GM10248 (cell line): Measurements from ENCODE around the gene CFP.
A peak's percentile ranks its signal among the peaks of the same experiment; 100 is the strongest.

Source experiments
- CTCF ChIA-PET: fragments of 300-600 bp; sonication (Branson Sonifier 250); formaldehyde crosslinking; extraction: SDS; loops from one replicate; lab custom pipeline; 2021; ENCODE audit warnings: antibody characterized with exemption; lab: Yijun Ruan, JAX
- POLR2A ChIA-PET: fragments of 350-650 bp; sonication (Branson Sonifier 250); formaldehyde crosslinking; extraction: SDS; loops from one replicate; lab custom pipeline; 2020; ENCODE audit warnings: antibody characterized with exemption; lab: Yijun Ruan, JAX
- DNase-seq: peaks from one replicate; pipeline ENCODE4 v3.0.0; 2012; ENCODE audit errors: extremely low spot score
- CTCF ChIP-seq: IDR thresholded peaks from 2 replicates; pipeline ENCODE4 v1.5.1; 2012; ENCODE audit warnings: mild to moderate bottlenecking, low read depth; ENCODE audit errors: extremely low read depth, missing control alignments, control extremely low read depth

CFP gene

GRCh38 chrX:47625365-47625764 lies 4.4 kb downstream of the CFP start:
- no peak for TF ChIP-seq CTCF
- no peak for DNase-seq
- ChIA-PET POLR2A (no interaction called here), CTCF (interaction anchor here (0.8 to 1.8 kb wide), 2 partner anchors 18 to 102 kb away, joined by 3 to 10 read pairs; no protein-coding TSS in a partner anchor)

DNA sequence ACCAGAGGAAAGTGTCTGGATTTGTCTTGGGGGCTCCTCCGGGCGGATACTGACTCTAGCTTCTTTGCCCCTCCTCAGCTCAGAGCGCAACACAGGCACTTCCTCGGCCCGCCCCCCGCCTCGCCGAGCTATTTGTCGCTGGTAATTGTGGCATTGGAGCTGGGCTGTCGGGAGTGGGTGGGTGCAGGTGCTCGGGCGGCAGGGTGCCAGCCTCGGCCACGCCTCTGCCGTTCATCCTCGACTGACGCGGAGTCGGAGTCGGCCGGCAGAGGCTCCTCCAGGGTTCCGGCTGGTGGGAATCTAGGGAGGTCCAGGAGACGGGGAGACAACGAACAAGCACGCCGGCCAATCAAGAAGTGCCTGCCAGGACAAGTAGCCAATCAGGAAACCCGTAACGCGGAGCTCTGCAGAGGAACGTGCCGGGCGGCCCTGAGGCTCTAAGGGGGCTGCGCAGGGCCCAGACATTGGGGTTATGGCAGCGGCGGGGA lies 6.1 kb downstream of the CFP start:
- DNase-seq = no peak
- POLR2A ChIA-PET = no interaction called here
- CTCF ChIA-PET = interaction anchor here (0.9 to 1.4 kb wide), 2 partner anchors 10 to 21 kb away, joined by 3 to 6 read pairs; no protein-coding TSS in a partner anchor
- TF ChIP-seq CTCF = no peak

DNA sequence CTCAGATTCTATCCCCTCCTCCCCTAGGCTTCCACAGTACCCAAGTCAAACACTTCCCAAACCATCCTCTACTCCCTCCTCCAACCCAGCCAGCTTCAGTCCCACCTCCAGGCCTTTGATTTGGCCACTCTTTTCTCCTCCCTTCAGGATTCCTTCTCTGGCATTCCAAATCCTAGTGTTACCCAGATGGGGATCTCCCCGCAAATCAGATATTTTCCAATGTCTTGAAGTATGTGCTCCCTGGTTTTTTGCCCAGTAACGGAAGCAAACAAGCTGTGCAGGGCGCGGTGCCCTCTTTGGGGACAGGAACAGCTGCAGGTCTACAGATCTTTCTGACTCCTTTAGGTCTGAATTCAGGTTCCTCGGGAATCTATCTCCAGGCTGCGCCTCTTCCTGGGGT lies 7.9 kb downstream of the CFP start:
- no peak for TF ChIP-seq CTCF
- POLR2A ChIA-PET = no interaction called here
- no peak for DNase-seq
- CTCF ChIA-PET = no interaction called here

GRCh38 chrX:47620303-47620685 lies 9.4 kb downstream of the CFP start:
- ChIA-PET CTCF (no interaction called here), POLR2A (no interaction called here)
- DNase-seq = no peak
- TF ChIP-seq CTCF = no peak

GRCh38 chrX:47619486-47620302 lies 10.0 kb downstream of the CFP start, which contains the start of gene SYN1:
Gene SYN1, minus strand, starts transcription at chrX:47619857. Its CDS starts 129 bp downstream, at chrX:47619728.
- peak; percentile 32 for TF ChIP-seq CTCF

DNA sequence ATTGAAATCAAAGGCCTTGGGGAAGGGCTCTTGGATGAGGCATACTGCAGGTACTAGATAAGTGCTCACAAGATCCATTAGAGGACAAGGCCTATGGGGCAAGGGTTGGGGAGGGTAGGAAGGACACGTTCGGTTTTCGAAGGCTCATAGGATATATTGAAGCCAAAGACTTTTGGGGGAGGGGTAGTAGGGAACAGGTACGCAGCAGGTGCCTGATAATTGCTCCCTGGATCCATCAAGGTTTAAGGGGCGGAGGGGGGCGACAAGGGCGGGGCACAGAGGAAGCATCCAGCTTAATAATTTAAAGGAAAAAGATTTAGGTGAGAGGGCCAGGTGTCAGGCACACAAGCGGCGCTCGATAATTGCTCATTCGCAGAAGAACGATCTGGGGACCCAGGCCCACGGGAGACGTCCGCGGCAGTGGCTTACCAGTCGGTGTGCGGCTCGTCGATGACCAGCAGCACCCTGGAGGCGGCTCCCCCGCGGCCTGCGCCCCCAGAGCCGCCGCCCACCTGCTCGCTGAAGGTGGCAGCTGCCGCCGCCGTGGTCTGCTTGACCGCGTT lies 10.7 kb downstream of the CFP start:
- CTCF ChIA-PET = interaction anchor here (1.4 kb wide), 1 partner anchor 28 kb away, joined by 3 read pairs; no protein-coding TSS in a partner anchor
- POLR2A ChIA-PET = no interaction called here
- TF ChIP-seq CTCF = no peak
- no peak for DNase-seq

More at GRCh38 chrX:47619486-47620302, 10.0 kb downstream of the CFP start, which contains the start of gene SYN1:
- ChIA-PET POLR2A (no interaction called here), CTCF (interaction anchor here (1.4 kb wide), 1 partner anchor 29 kb away, joined by 3 read pairs; no protein-coding TSS in a partner anchor)
- peak; percentile 90 for DNase-seq
